HG02678 (cell line): ENCODE measurements around the gene COL4A6.

Source experiments
- ATAC-seq: cut with Tn5 transposase; IDR thresholded peaks from one replicate; pipeline ENCODE4 v1.9.1; 2021; ENCODE audit warnings: mild to moderate bottlenecking, moderate library complexity; ENCODE audit not compliant: unreplicated experiment

Gene COL4A6

GRCh38 chrX:108163333-108164082, 274.7 kb downstream of the COL4A6 start:
- ATAC-seq = no peak

- ATAC-seq = no peak
Measured at GRCh38 chrX:108162265-108162664, 276.0 kb downstream of the COL4A6 start.

GRCh38 chrX:108160309-108160708, 277.9 kb downstream of the COL4A6 start:
- ATAC-seq = no peak

GRCh38 chrX:108159028-108159670, 279.1 kb downstream of the COL4A6 start:
- no peak for ATAC-seq

- ATAC-seq = no peak
Measured at GRCh38 chrX:108157628-108158027, 280.6 kb downstream of the COL4A6 start.

- ATAC-seq = no peak
Measured at GRCh38 chrX:108156934-108157466, 281.2 kb downstream of the COL4A6 start.

- ATAC-seq = no peak
Measured at GRCh38 chrX:108156082-108156481, 282.1 kb downstream of the COL4A6 start.

GRCh38 chrX:108148524-108148923, 289.7 kb downstream of the COL4A6 start:
- peak; percentile 77 for ATAC-seq

- no peak for ATAC-seq
Measured at GRCh38 chrX:108138814-108139702, 299.2 kb downstream of the COL4A6 start.

GRCh38 chrX:108134724-108135123, 303.5 kb downstream of the COL4A6 start:
- no peak for ATAC-seq

GRCh38 chrX:108132876-108133275, 305.3 kb downstream of the COL4A6 start:
- no peak for ATAC-seq

- no peak for ATAC-seq
Measured at GRCh38 chrX:108132034-108132433, 306.2 kb downstream of the COL4A6 start.

GRCh38 chrX:108131471-108131870, 306.8 kb downstream of the COL4A6 start:
- ATAC-seq = no peak

GRCh38 chrX:108130889-108131288, 307.3 kb downstream of the COL4A6 start:
- ATAC-seq = no peak

GRCh38 chrX:108127152-108127551, 311.1 kb downstream of the COL4A6 start:
- no peak for ATAC-seq

- ATAC-seq = no peak
Measured at GRCh38 chrX:108126661-108127060, 311.6 kb downstream of the COL4A6 start.

- ATAC-seq = no peak
Measured at GRCh38 chrX:108123591-108124366, 314.4 kb downstream of the COL4A6 start.

GRCh38 chrX:108122748-108123147, 315.5 kb downstream of the COL4A6 start:
- ATAC-seq = no peak

- ATAC-seq = no peak
Measured at GRCh38 chrX:108121291-108121690, 316.9 kb downstream of the COL4A6 start.

- ATAC-seq = no peak
Measured at GRCh38 chrX:108117988-108118387, 320.2 kb downstream of the COL4A6 start.
